K562 (cell line): ENCODE measurements around the gene C11orf98. TPM values are rescaled to one million over a fixed set of nuclear protein-coding genes. Genes with fewer than 3 reads are reported as not detected.

ENCODE experiments used
- ATF1 ChIP-seq, 2 experiments: fragments of 450-650 bp in 1 of 2; IDR thresholded peaks; 2 replicates each; pipeline ENCODE4 v1.6.1; 2016; ENCODE audit warnings: missing compliant biosample characterization in 1 of 2, missing genetic modification characterization in 1 of 2
- DIDO1 ChIP-seq: fragments of 450-650 bp; IDR thresholded peaks from 2 replicates; pipeline ENCODE4 v1.6.1; 2016; ENCODE audit warnings: low read depth, missing biosample characterization, missing genetic modification characterization
- FOXJ3 ChIP-seq: sonication (generic); formaldehyde crosslinking; IDR thresholded peaks from 2 replicates; pipeline ENCODE4 v1.4.0; 2020; ENCODE audit warnings: mild to moderate bottlenecking, missing genetic modification reagents
- NR1H2 ChIP-seq: sonication (generic); formaldehyde crosslinking; IDR thresholded peaks from 2 replicates; pipeline ENCODE4 v1.4.0; 2020; ENCODE audit warnings: mild to moderate bottlenecking, missing genetic modification reagents
- RFX1 ChIP-seq: fragments of 450-650 bp; IDR thresholded peaks from 2 replicates; pipeline ENCODE4 v1.6.1; 2016; ENCODE audit warnings: mild to moderate bottlenecking, moderate library complexity
- RNF2 ChIP-seq: sonication (generic); IDR thresholded peaks from 2 replicates; pipeline ENCODE4 v1.6.1; 2016
- TCF3 ChIP-seq: sonication (generic); formaldehyde crosslinking; IDR thresholded peaks from 2 replicates; pipeline ENCODE4 v1.4.0; 2020; ENCODE audit warnings: mild to moderate bottlenecking, missing genetic modification reagents
- U2AF2 ChIP-seq: fragments of 200-400 bp; formaldehyde crosslinking; optimal IDR thresholded peaks from 2 replicates; pipeline ENCODE3; 2017; ENCODE audit warnings: low read depth, mild to moderate bottlenecking, low read length
- ZBED1 ChIP-seq: IDR thresholded peaks from 2 replicates; pipeline ENCODE4 v1.6.1; 2014
- ZNF57 ChIP-seq: fragments of 450-650 bp; formaldehyde crosslinking; IDR thresholded peaks from 2 replicates; pipeline ENCODE4 v1.4.0; 2020; ENCODE audit warnings: mild to moderate bottlenecking, moderate library complexity
- ZNF668 ChIP-seq: fragments of 250-450 bp; sonication (Bioruptor Pico); IDR thresholded peaks from 2 replicates; pipeline ENCODE4 v1.8.0; 2022; ENCODE audit warnings: mild to moderate bottlenecking, inconsistent platforms
- ZNF695 ChIP-seq: fragments of 450-650 bp; formaldehyde crosslinking; IDR thresholded peaks from 2 replicates; pipeline ENCODE4 v1.4.0; 2020; ENCODE audit warnings: mild to moderate bottlenecking, moderate library complexity
- ZNF79 ChIP-seq: fragments of 250-450 bp; sonication (Bioruptor Pico); IDR thresholded peaks from 2 replicates; pipeline ENCODE4 v1.4.0; 2020; ENCODE audit warnings: low read depth, mild to moderate bottlenecking, moderate library complexity
- polyA plus RNA-seq, 8 experiments: library from polyadenylated mRNA; depleted of rRNA in 4 of 8; stranded (reverse) in 5 of 8; unstranded in 3 of 8; fragments of >200 nt; fragmentation: Nextera tagmentation in 2 of 8; fragmentation: Illumina TruSeq in 1 of 8; extraction: Ambion mirVana in 2 of 8; extraction: Trizol in 1 of 8; gene quantifications; 2 replicates each; pipeline versions ENCODE4 v1.2.1 to v1.2.3, GENCODE V29; 2011 to 2014; ENCODE audit warnings: inconsistent platforms in 1 of 8, missing spikeins in 1 of 8
- total RNA-seq, 7 experiments: library from RNA; depleted of rRNA in 6 of 7; stranded (reverse); fragments of >200 nt in 6 of 7; fragmentation: Illumina TruSeq in 2 of 7; extraction: Trizol in 2 of 7; gene quantifications; 2 replicates each; pipeline versions ENCODE4 v1.2.1 to v1.2.3, GENCODE V29; 2011 to 2021; ENCODE audit warnings: low replicate concordance in 1 of 7
- TF ChIP-seq, protein P1 (sequence below): fragments of 450-650 bp; IDR thresholded peaks from 2 replicates; pipeline ENCODE4 v1.6.1; 2018; ENCODE audit not compliant: partially characterized antibody
- TF ChIP-seq, protein P2 (sequence below): fragments of 450-650 bp; IDR thresholded peaks from 2 replicates; pipeline ENCODE4 v1.6.1; 2017; ENCODE audit warnings: antibody characterized with exemption
- TF ChIP-seq, protein P3 (sequence below), 2 experiments: fragments of 150-350 bp in 1 of 2; IDR thresholded peaks; 2 replicates each; pipeline ENCODE4 v1.6.1; 2012 to 2016; ENCODE audit warnings: low read depth in 2 of 2, low read length in 2 of 2, mild to moderate bottlenecking in 1 of 2, moderate library complexity in 1 of 2
- TF ChIP-seq, protein P4 (sequence below): fragments of 250-450 bp; sonication (Bioruptor Pico); IDR thresholded peaks from 2 replicates; pipeline ENCODE4 v1.8.0; 2022; ENCODE audit warnings: inconsistent platforms, mild to moderate bottlenecking, moderate library complexity, borderline replicate concordance
- TF ChIP-seq, protein P5 (sequence below): fragments of 250-450 bp; sonication (Bioruptor Pico); IDR thresholded peaks from 2 replicates; pipeline ENCODE4 v1.6.1; 2021; ENCODE audit warnings: mild to moderate bottlenecking

Gene C11orf98
- total and polyA plus RNA-seq, 9 of the 15 experiments (the other 6 are each of a cell fraction or from before 2014, with no cell fraction given) = 103 to 352 (median 218) TPM

DNA sequence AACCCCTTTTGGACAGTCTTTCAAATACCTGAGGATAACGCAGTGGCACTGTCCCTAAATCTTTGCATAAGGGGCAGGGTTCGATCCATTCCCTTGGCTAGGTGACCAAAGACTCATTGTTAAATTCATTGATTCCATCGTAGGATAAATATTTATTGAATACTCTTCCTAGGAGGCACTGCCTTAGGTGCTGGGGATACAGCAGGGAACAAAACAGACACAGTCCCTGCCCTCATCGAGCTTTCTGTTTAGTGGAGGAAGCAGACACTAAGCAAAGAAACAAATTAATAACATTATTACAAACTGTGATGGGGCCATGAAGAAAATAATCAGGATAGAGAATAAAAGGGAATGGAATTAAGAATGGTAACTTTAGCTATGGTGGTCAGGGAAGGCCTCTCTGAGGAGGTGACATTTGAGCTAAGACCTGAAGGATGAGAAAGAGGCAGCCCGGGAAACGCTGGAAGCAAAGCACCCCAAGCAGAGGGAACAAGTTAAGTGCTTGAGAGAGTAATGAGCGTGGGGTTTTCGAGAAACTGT, 43.9 kb downstream of the C11orf98 start (continued):
- TF ChIP-seq, protein P1, sequence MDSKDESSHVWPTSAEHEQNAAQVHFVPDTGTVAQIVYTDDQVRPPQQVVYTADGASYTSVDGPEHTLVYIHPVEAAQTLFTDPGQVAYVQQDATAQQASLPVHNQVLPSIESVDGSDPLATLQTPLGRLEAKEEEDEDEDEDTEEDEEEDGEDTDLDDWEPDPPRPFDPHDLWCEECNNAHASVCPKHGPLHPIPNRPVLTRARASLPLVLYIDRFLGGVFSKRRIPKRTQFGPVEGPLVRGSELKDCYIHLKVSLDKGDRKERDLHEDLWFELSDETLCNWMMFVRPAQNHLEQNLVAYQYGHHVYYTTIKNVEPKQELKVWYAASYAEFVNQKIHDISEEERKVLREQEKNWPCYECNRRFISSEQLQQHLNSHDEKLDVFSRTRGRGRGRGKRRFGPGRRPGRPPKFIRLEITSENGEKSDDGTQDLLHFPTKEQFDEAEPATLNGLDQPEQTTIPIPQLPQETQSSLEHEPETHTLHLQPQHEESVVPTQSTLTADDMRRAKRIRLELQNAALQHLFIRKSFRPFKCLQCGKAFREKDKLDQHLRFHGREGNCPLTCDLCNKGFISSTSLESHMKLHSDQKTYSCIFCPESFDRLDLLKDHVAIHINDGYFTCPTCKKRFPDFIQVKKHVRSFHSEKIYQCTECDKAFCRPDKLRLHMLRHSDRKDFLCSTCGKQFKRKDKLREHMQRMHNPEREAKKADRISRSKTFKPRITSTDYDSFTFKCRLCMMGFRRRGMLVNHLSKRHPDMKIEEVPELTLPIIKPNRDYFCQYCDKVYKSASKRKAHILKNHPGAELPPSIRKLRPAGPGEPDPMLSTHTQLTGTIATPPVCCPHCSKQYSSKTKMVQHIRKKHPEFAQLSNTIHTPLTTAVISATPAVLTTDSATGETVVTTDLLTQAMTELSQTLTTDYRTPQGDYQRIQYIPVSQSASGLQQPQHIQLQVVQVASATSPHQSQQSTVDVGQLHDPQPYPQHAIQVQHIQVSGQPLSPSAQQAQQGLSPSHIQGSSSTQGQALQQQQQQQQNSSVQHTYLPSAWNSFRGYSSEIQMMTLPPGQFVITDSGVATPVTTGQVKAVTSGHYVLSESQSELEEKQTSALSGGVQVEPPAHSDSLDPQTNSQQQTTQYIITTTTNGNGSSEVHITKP = no peak
- TF ChIP-seq RNF2 (no peak), ZBED1 (no peak), RFX1 (no peak), ZNF79 (CRISPR knock-in tag) (no peak), U2AF2 (no peak), FOXJ3 (CRISPR knock-in tag) (no peak), TCF3 (CRISPR knock-in tag) (no peak), ZNF695 (CRISPR knock-in tag) (no peak), DIDO1 (tag) (no peak), NR1H2 (CRISPR knock-in tag) (no peak), ZNF668 (CRISPR knock-in tag) (no peak), ATF1 (CRISPR knock-in tag; IDR thresholded peaks at IDR 0.05) (no peak), ATF1 (tag; IDR thresholded peaks at IDR 0.05) (no peak), ZNF57 (CRISPR knock-in tag) (no peak)
- TF ChIP-seq, protein P2, sequence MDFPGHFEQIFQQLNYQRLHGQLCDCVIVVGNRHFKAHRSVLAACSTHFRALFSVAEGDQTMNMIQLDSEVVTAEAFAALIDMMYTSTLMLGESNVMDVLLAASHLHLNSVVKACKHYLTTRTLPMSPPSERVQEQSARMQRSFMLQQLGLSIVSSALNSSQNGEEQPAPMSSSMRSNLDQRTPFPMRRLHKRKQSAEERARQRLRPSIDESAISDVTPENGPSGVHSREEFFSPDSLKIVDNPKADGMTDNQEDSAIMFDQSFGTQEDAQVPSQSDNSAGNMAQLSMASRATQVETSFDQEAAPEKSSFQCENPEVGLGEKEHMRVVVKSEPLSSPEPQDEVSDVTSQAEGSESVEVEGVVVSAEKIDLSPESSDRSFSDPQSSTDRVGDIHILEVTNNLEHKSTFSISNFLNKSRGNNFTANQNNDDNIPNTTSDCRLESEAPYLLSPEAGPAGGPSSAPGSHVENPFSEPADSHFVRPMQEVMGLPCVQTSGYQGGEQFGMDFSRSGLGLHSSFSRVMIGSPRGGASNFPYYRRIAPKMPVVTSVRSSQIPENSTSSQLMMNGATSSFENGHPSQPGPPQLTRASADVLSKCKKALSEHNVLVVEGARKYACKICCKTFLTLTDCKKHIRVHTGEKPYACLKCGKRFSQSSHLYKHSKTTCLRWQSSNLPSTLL = no peak
- TF ChIP-seq, protein P3, sequence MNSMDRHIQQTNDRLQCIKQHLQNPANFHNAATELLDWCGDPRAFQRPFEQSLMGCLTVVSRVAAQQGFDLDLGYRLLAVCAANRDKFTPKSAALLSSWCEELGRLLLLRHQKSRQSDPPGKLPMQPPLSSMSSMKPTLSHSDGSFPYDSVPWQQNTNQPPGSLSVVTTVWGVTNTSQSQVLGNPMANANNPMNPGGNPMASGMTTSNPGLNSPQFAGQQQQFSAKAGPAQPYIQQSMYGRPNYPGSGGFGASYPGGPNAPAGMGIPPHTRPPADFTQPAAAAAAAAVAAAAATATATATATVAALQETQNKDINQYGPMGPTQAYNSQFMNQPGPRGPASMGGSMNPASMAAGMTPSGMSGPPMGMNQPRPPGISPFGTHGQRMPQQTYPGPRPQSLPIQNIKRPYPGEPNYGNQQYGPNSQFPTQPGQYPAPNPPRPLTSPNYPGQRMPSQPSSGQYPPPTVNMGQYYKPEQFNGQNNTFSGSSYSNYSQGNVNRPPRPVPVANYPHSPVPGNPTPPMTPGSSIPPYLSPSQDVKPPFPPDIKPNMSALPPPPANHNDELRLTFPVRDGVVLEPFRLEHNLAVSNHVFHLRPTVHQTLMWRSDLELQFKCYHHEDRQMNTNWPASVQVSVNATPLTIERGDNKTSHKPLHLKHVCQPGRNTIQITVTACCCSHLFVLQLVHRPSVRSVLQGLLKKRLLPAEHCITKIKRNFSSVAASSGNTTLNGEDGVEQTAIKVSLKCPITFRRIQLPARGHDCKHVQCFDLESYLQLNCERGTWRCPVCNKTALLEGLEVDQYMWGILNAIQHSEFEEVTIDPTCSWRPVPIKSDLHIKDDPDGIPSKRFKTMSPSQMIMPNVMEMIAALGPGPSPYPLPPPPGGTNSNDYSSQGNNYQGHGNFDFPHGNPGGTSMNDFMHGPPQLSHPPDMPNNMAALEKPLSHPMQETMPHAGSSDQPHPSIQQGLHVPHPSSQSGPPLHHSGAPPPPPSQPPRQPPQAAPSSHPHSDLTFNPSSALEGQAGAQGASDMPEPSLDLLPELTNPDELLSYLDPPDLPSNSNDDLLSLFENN (IDR thresholded peaks at IDR 0.05; ENCODE audit: low read depth in 2 of 2, low read length in 2 of 2) = no peak
- TF ChIP-seq, protein P4, sequence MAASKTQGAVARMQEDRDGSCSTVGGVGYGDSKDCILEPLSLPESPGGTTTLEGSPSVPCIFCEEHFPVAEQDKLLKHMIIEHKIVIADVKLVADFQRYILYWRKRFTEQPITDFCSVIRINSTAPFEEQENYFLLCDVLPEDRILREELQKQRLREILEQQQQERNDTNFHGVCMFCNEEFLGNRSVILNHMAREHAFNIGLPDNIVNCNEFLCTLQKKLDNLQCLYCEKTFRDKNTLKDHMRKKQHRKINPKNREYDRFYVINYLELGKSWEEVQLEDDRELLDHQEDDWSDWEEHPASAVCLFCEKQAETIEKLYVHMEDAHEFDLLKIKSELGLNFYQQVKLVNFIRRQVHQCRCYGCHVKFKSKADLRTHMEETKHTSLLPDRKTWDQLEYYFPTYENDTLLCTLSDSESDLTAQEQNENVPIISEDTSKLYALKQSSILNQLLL (CRISPR knock-in tag) = no peak
- TF ChIP-seq, protein P5, sequence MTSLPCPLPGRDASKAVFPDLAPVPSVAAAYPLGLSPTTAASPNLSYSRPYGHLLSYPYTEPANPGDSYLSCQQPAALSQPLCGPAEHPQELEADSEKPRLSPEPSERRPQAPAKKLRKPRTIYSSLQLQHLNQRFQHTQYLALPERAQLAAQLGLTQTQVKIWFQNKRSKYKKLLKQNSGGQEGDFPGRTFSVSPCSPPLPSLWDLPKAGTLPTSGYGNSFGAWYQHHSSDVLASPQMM (CRISPR knock-in tag) = no peak
